DOHH2 (cell line): Measurements from ENCODE around the gene RAD1.

ENCODE experiments used
- EZH2phosphoT487 ChIP-seq: fragments of 200-600 bp; sonication (generic); IDR thresholded peaks from 2 replicates; pipeline ENCODE4 v1.6.1; 2017; ENCODE audit warnings: borderline replicate concordance, mild to moderate bottlenecking, antibody characterized with exemption, low read length, moderate library complexity, mixed read lengths
- TF ChIP-seq, protein P1 (sequence below): fragments of 200-600 bp; sonication (generic); IDR thresholded peaks from one replicate; pipeline ENCODE4 v1.5.1; 2014; ENCODE audit warnings: antibody characterized with exemption, mild to moderate bottlenecking, low read depth, low read length; ENCODE audit not compliant: poor library complexity, severe bottlenecking

- TF ChIP-seq, protein P1, sequence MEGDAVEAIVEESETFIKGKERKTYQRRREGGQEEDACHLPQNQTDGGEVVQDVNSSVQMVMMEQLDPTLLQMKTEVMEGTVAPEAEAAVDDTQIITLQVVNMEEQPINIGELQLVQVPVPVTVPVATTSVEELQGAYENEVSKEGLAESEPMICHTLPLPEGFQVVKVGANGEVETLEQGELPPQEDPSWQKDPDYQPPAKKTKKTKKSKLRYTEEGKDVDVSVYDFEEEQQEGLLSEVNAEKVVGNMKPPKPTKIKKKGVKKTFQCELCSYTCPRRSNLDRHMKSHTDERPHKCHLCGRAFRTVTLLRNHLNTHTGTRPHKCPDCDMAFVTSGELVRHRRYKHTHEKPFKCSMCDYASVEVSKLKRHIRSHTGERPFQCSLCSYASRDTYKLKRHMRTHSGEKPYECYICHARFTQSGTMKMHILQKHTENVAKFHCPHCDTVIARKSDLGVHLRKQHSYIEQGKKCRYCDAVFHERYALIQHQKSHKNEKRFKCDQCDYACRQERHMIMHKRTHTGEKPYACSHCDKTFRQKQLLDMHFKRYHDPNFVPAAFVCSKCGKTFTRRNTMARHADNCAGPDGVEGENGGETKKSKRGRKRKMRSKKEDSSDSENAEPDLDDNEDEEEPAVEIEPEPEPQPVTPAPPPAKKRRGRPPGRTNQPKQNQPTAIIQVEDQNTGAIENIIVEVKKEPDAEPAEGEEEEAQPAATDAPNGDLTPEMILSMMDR: no peak
- TF ChIP-seq EZH2phosphoT487: no peak
Observed at GRCh38 chr5:34914671-34915138, 599 bp downstream of the RAD1 start.
